Activated T-cell treated with anti-CD3 and anti-CD28 coated beads for 4 hours (primary cell): Measurements from ENCODE around the gene SND1.

ENCODE experiments used
- DNase-seq: peaks from one replicate; pipeline ENCODE4 v3.0.0-alpha.2; 2020

Gene SND1

DNA sequence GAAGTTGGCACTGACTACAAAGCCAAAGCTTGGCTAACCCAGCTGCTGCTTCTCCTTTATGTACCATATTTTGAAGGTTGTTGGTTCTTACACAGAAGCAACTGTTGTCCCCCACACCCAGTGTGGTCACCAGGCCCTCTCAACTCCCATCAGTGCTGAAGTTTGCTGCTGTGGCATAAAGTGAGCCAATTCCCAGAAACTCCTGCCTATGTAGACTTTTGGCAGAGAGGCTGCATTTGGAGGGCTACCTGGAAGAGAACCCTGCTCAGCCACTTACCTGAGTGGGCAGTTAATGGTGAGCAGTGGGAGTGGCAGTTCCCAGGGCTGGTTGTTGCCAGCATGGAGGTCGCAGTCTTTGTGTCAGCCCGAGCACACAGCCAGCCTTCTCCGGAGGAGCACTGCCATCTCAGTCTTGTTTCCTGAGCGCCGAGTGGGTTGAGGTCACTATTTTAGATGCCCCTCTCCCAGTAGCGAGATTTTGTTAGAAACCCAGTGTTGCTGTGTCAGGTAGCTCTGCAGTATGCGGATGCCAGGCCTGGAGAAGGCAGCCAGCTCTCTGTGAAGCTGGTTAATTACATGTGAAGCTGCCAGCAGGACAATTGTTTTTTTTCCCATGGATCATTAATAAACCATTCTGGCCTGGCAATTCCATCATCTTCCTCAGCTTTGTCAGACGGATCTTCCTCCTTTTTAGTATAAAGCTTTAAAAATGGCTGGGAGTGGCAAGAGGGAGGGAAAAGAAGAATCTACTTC lies 354.7 kb downstream of the SND1 start:
- DNase-seq, result no peak

DNA sequence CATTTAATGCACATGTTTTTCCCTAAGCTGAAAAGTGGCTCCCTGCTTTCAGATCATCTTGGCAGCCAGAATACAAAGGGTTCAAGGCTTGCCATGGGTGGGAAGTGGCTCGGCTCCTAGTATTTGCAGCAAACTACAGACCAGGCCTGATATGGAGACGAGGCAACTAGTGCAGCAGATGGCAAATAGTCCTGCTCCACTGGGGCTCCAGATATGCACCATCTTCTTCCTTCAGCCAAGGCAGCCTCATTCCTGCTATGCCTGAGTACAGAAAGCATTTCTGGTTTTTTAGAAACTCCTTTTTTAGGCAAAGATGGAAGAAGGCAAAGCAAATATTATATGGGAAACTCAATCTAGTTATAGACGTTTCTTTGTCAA lies 355.3 kb downstream of the SND1 start:
- DNase-seq, result no peak

DNA sequence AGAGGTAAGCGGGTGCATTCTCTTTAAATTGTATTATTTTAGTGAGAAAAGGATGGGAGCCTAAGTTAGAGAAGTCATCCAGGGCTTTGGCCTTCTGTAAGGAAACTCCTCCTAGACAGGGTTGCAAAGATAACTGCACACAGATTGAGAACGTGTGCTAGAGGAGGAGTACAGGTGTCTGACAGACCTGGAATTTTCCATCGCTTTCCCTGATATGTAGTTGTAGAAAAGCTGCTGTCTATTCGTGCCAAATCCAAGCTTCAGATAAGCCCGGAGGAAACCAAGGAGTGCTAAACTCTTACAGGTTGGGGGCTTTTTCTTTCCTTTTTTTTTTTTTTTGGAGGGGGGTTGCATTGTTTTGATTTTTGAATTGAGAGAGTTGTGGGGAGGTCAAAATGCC lies 356.1 kb downstream of the SND1 start:
- no peak for DNase-seq

DNA sequence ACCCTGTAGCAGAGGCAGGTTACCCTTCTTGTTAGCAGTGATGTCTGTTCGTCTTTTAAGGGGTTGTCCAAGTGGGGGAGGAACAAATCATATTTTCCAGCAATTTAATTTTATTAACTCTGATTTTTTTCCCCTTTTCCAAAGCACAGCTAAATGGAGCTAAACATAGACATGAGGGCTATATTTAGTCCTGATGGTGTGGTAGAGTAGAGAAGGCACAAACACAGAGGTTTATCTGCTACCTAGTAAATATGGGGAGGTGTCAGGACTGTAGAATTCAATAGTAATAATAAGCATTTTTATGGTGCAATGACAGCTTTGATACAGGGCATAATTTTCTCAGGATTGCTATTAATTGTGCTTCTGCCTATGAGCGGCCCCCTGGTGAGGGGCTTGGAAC lies 356.8 kb downstream of the SND1 start:
- no peak for DNase-seq

DNA sequence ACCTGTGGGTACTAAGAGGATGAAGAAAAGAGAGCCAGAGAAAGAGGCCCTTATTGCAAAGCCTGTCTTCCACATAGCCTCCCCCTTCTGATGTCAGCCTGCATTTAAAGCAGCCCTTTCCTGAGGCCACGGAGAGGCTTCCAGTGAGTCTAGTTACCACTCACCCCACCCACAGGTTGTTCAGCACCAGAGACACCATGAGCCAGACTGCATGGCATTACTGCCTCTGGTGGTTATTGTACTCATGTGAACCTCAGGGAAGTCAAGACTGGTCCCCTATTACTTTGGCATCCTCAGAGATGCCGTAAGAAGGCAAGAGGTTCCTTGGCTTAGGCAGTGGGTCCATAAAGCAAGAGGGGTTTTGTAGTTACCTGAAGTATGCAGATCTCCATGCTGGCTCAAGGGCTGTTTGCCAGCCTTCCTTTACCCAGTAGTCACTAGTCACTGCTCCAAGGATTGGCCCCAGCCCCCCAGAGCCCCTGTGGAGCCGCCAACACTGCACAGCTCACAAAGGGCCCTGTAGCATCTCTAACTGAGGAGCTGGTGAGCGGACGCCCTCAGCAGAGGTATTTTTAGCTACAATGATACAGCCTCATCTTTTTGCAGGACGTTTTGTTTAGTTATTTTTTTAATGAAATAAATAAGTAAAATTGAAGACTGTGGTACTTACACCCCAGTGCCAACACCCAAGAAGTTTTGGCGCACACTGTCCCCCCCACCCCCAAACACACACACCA lies 358.6 kb downstream of the SND1 start:
- DNase-seq, result no peak

DNA sequence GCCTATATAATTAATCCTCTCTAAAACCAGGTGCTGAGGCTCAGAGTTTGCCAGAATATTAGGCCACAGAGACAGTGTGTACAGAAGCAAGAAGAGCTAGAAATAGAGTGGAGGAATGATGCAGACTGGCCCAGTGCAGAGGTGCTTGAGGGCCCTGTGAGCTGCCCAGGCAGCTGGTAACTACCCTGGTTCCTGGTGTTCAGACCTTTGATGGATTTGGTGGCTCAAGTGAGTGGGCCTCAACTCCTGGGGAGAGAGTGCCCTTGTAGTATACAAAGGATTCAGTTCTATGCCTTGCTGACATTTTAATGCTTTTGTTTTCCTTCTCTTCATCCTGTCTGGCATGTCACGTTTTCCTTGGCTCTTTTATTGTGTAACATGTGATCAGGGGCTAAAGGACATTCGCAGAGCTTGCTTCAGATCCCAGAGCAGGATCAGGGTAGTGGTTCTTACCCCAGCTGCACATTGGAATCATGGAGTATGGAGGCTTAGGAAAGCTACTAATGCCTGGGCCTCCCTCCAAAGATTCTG lies 359.2 kb downstream of the SND1 start:
- DNase-seq, result no peak

DNA sequence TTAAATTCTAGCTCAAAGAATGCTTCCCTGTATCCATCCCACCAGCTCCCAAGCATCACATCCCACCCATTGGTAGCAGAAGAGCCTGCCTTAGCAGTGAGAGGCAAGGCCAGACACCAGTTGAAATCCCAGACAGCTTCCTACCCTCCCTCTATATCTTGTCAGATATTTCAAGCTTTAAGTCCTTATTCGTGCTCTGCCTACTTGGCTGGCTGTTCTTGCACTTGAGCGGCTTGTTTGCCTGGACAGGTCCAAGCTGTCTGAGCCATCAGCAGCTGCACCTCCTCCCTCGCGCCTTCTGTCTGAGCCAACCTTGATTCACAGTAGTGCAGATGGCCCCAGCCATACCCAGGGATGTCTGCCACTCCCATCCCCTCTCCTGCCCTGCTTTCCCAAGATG lies 362.8 kb downstream of the SND1 start:
- DNase-seq, result no peak

DNA sequence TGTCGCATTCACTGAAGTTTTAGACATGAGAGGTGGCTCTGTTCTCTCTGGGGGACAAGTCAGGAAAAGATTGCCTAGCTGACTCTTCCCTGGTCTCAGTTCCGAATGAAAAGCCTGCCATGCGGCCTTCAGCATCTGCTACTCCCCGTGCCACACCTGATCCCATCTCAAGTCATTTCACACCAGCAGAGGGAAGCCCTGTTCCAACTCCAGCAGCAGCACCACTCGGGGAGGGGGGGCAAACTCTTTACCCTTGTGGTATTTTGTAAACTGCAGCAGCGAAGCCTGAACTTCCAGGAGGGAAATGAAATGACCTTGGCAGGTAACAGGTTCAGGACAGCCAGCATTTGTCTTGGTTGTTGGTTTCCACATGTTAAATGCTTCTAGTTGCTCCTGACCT lies 365.5 kb downstream of the SND1 start:
- DNase-seq, result no peak

DNA sequence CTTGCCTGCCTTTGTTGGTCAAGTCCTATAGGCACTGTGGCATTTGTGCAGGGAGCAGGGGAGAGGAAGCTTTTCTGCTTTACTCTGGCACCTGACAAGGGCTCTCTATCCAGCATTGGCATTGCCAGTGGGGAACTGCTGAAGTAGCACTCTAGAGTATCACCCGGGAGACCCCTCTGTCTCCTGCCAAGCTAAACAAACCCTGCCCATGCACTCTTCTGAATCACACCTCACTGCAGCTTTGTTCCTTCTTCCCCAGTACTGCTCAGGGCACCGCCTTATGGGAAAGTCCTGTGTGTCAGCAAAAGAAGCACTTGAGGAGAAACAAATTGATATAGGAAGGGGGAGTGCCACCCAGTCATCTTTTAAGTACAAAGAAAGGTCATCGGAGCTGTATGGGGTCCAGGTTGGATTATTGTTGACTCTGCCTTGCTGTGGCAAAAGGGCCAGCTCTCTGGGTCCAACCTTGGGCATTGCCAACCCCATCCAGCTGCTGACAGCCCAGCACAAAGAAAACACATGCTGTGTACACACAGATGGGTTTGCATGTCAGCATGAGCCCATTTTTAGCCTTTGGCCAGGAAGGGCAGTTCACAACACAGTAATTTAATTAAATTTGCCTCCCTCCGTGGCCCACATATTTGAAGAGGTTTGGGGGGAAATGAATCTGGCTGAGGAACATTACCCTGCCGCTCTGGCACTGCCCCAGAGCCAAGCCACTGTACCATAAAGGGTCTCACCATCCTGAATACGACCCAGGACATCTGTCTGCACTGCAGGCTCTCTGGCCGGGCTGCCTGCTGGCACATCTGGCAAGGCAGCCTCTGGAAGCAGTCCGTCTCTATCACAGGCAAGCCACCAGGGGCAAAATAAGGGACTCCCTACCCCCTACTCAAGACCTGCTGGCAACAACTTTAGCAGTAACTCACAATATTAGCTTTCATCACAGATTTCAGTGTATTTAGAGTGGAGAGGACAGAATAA lies 366.2 kb downstream of the SND1 start:
- no peak for DNase-seq

DNA sequence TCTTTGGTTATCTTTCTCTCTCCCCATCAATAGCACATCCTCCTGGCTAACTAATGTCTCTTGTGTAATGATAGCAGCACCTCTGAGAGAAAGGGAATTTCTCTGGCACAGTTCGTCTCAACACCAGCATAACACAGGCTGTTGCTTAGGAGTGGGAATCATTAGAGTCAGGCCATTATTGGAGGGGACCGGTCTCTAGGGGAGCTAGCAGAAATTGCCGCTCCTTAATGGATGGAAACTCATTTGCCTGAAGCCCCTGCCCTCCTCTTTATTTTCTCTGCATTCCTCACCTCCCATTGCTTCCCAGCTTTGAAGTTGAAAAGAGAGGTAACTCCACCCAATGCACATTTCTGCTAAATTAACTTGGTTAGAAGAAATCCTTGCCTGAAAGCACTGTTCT lies 367.3 kb downstream of the SND1 start:
- DNase-seq, result no peak

DNA sequence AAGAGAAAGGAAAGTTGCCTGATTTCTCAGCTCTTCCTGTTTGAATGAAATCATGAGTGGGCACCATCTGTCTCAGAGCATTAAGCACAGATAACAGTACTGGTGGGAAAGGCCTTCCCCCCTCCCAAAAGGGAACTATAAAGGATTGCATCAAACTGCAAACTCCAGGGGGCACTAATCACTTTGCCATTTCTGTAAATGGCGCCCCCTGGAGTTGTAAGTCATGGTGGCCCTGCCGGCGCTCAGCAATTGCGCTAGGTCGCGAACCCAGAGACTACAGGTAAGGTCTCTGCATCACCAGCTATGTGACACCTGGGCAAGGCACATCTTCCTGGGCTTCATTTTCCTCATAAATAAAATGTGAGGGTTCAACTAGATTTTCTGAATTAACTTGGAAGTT lies 368.2 kb downstream of the SND1 start:
- DNase-seq, result no peak

DNA sequence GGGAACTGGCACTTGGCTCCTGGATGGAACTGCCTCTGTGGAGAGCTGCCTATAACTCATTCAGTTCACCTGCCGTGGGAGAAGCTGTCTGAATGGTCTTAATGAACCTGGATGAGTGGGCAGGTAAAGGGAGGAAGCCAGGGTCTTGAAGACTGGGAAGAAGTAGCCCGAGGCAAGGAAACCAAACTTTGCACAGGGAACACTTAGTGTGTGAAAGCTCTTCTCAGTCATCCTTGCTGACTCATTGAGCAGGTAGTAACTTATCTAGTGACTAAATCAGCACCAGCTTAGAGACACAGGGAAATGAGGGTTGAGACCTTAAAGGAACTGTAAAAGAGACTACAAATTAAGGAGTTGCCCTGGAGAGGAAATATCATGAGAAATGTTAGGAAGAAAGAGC lies 369.4 kb downstream of the SND1 start:
- no peak for DNase-seq

DNA sequence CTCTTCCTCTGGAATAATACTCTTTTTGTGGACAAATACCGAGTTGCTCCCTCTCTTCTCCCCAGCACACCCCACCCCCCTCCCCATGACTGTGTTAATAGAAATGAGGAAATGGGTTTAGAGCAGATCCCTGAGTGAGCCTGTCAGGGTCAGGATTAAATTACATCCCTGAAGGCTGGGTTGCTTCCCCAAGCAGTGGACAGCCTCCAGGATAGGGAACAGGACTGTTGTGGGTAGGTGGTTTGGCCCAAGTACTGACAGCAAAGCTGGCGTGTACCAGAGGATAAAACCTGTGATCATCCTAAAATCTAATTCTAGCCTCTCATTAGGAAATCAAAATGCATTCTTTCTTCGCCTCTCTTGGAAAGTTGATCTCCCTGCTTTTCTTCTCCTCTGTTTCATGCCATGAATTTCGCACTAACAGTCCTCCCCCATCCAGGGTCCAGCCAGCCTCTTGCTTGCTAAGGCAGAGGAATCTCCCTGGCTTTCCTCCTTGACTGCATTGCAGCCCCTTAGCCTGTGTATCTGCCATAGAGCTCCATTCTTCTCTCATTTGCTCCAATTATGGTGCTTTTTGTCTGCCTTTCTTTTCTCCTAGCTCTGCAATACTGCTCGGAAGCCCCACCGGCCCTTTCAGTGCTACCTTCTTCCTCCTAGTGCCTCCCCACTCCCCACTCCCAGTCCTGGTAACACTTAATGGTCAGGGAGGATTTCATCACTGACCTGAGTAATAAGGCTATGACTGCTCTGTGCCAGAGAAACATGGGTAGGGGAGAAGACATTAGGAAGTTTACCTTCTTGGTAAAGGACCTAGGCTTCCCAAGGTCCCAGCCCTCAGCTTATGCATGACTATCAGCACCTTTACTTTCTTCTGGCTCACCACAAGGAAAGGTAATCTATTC lies 370.9 kb downstream of the SND1 start:
- no peak for DNase-seq

DNA sequence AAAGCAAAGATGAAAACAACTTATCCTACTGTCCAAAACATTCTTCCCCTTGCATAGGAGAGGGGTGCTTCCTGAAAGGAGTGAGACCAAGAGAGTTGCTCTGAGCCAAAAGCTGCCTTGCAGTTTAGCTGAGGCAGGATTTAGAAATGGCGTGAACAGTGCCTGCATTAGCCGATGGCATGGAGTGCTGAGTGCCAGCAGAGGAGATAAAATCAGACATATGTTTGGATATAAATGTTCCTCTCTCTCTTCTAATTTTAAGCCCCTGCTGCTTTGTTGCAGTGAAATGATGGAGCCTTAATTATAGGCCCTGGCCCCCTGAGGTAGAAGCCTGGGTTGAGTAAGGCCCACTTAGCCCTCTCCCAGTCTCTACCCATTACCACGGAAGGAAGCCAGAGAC lies 372.2 kb downstream of the SND1 start:
- DNase-seq, result no peak

DNA sequence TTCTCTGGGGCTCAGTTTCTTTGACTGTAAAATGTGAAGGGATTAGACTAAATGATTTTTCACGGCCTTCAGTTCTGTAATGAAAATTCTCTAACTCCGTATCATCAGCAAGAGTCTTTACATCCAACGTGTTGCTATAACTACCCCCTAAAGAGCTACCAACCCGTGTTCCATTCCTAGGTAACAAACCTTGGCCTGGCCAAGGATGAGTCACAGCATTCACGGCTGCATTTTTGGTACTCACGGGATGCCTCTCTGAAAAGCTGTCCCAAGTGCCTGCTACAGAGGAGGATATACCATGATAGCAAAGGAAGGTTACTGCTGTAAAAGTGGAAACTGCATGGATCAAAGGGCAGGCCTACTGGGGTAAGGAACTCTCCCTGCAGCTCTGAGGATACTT lies 373.4 kb downstream of the SND1 start:
- DNase-seq, result no peak

DNA sequence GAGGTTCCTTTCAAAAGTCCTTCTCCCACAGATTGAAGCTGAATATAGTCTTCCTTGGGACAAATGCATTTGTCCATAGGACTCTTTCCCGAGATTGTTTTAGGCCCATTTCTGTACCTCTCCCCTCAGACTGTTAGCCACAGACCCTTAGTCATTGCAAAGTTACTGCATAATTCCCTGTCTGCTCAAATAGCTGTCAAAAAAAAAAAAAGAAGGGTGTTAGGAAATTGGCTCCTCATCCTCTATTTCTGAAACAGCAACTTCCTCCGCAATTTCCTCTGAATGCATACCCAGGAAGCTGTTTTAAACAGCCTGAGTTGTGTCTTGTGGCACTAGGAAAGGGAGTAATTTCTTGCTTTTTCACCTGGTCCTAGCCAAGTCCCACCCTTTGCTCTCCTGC lies 373.8 kb downstream of the SND1 start:
- DNase-seq, result no peak

DNA sequence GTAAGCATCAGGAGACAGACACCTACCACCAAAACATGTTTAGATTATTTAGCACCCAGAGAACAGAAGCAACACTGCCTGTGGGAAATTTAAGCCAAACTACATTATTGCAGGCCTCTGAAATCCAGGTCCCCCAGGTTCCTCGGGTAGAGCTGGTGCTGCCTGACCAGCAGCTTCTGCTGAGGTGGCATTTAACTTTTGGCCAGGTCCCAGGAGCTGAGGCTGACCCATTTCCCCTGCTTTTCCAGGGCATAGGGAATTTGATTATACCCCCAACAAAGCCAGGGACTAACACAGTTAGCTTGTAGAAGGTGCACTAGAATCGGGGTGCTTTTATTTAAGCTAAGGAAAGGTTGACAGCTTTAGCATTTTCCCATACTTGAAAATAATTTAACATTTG lies 374.6 kb downstream of the SND1 start:
- DNase-seq, result no peak

DNA sequence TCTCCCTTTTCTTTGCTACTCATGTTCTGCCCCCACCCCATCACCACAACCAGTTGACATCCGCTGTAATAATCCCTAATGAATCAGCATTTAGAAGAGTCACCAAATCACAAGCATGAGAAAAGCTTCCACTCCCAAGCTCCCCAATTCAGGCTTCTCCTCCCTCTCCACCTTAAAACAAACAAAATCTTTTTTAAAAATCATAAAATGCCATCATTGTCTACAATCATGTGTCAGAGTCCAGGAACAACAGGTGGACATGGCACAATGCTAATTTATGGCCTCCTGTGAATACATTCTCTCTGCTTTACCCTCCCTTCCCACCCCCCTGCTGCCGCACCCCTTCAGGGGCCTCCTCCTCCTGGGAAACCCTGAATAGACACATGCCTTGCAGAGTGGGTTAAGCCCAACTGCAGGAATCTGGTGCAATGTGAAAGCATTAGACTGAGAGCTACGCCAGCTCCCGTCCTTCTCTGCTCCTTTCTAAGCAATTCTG lies 375.5 kb downstream of the SND1 start:
- DNase-seq, result no peak

DNA sequence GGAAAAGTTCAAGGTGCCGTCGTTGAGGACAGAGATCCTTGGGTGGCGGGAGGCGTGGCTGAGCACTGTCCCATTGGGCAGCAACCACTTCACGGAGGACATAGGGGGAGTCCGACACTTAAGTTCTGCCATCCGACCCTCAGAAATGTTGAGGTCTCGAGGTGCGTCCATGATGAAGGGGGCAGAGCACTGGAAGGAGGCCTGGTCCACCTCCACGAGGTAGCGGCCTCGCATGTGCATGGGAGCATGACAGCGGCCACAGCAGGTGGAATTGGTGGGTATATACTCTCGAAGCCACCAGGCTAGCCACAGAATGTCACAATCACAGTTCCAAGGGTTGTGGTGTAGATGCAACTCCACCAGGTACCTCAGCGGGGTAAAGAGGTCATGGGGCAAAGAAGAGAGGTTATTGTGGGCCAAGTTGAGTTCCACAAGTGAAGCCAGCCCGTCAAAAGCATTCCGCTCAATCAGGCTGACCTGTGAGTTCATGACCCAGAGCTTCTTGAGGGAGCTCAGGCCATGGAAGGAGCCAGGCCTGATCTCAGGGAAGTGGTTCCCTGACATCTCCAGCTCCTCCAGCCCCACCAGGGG lies 377.5 kb downstream of the SND1 start:
- no peak for DNase-seq

DNA sequence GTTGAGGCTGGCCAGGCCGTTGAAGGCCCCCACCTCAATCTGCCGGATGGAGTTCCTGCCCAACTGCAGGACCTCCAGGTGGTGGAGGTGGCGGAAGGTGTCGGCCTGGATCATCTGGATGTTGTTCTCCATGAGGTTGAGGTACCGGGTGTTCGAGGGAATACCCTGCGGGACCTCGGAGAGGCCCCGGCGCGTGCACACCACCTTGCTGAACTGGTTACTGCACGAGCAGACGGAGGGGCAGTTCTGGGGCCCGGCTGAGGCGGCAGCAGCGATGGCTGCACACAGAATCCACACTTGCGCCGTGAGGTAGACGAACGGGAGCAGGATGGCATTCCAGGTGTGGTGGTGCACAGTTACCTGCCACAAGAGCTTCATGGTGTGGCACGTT lies 378.3 kb downstream of the SND1 start:
- no peak for DNase-seq
